Measurements from ENCODE around the gene OR2T35. TPM values are rescaled to one million over a fixed set of nuclear protein-coding genes. Genes with fewer than 3 reads are reported as not detected.

OR2T35 gene
- total RNA-seq, 1 experiment from 2014 or later: not detected

DNA sequence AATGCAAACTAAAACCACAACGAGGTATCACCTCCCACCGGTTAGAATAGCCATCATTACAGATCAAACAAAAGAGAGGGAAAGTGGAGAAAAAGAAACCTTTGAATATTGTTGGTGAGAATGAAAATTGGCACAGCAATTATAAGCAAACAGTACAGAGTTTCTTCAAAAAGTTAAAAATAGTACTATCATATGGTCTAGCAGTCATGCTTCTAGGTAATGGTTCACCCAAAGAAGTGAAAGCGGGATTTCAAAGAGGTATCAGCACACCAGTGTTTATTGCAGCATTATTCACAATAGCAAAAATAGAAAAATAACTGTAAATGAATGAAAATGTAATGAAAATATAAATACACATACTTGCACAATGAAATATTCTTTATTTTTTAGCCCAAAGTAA is 55.7 kb downstream of the OR2T35 start:
- CTCF ChIA-PET: no interaction called here
- no TSS peak for BruUV-seq (replicated peaks)

More for the DNA sequence above, 55.7 kb downstream of the OR2T35 start:
- POLR2A ChIA-PET (ENCODE audit: unreplicated experiment): no interaction called here
- Histone ChIP-seq H3K79me2 (ENCODE audit: low read depth) (no peaks in the 10 kb centered on the region), H3K4me1 (replicated peaks; ENCODE audit: insufficient read depth) (no peaks in the 10 kb centered on the region), H3K9me2 (ENCODE audit: insufficient read depth) (no peaks in the 10 kb centered on the region; the same call in 1 of the 2 replicates), H4K20me1 (ENCODE audit: insufficient read depth) (no peaks in the 10 kb centered on the region), H3K4me2 (no peak overlapping the region), H2AFZ (no peak overlapping the region), H3K27ac (no peak overlapping the region), H3F3A (ENCODE audit: insufficient read depth, low read depth) (no peaks in the 10 kb centered on the region), H3K4me3 (no peak overlapping the region), H3K27me3 (ENCODE audit: insufficient read depth, low read depth) (no peaks in the 10 kb centered on the region), H3K9me3 (ENCODE audit: insufficient read depth, low read depth) (no peaks in the 10 kb centered on the region), H3K36me3 (ENCODE audit: low read depth) (no peaks in the 10 kb centered on the region)
- intact Hi-C loops (cut with micrococcal nuclease; ENCODE audit: unreplicated experiment): no loop called here
- no peak for TF ChIP-seq EZH2 (IDR thresholded peaks at IDR 0.05; ENCODE audit: low read depth)
- TF ChIP-seq, protein P1, sequence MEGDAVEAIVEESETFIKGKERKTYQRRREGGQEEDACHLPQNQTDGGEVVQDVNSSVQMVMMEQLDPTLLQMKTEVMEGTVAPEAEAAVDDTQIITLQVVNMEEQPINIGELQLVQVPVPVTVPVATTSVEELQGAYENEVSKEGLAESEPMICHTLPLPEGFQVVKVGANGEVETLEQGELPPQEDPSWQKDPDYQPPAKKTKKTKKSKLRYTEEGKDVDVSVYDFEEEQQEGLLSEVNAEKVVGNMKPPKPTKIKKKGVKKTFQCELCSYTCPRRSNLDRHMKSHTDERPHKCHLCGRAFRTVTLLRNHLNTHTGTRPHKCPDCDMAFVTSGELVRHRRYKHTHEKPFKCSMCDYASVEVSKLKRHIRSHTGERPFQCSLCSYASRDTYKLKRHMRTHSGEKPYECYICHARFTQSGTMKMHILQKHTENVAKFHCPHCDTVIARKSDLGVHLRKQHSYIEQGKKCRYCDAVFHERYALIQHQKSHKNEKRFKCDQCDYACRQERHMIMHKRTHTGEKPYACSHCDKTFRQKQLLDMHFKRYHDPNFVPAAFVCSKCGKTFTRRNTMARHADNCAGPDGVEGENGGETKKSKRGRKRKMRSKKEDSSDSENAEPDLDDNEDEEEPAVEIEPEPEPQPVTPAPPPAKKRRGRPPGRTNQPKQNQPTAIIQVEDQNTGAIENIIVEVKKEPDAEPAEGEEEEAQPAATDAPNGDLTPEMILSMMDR (conservative IDR thresholded peaks at IDR 0.05): no peak
- no peak for DNase-seq

Other genes starting within 250 kb of the OR2T35 start
- not detected in 2 replicates for gene OR2T1, start 242.2 kb downstream of the OR2T35 start, total RNA-seq (2021)
- gene OR2T2, start 199.6 kb downstream of the OR2T35 start, total RNA-seq (2021): not detected in 2 replicates
- not detected in 2 replicates for gene OR2T3, start 171.9 kb downstream of the OR2T35 start, total RNA-seq (2021)
- gene OR2T5, start 156.7 kb downstream of the OR2T35 start, total RNA-seq (2021): not detected in 2 replicates
- gene OR2G6, start 137.2 kb downstream of the OR2T35 start, total RNA-seq (2021): not detected in 2 replicates
- not detected in 2 replicates for gene OR2T29, start 82.5 kb downstream of the OR2T35 start, total RNA-seq (2021)
- gene OR2T34, start 70.5 kb downstream of the OR2T35 start, total RNA-seq (2021): not detected in 2 replicates
- not detected in 2 replicates for gene OR2T10, start 47.6 kb downstream of the OR2T35 start, total RNA-seq (2021)
- gene OR2T11, start 10.2 kb downstream of the OR2T35 start, total RNA-seq (2021): not detected in 2 replicates
- gene OR2T27, start 10.2 kb upstream of the OR2T35 start, total RNA-seq (2021): not detected in 2 replicates
- gene OR14I1, start 57.5 kb upstream of the OR2T35 start, total RNA-seq (2021): not detected in 2 replicates
- gene LYPD8, start 110.5 kb upstream of the OR2T35 start, total RNA-seq (2021): 0.74 and 1.4 TPM in 2 replicates
- gene SH3BP5L, start 180.6 kb upstream of the OR2T35 start, total RNA-seq (2021): 24.6 and 25.6 TPM in 2 replicates
- gene ZNF672, start 192.9 kb upstream of the OR2T35 start, total RNA-seq (2021): 24.7 and 27.6 TPM in 2 replicates
- gene ZNF692, start 213.8 kb upstream of the OR2T35 start, total RNA-seq (2021): 46.6 and 51.7 TPM in 2 replicates